Motor neuron (in vitro differentiated cells): ENCODE measurements around the gene MST1R. TPM values are rescaled to one million over a fixed set of nuclear protein-coding genes. Genes with fewer than 3 reads are reported as not detected.
"Not testable (repeated sequence)": the region's sequence is repeated elsewhere in the genome, so short reads cannot be mapped to it uniquely, and the experiment has no call there.

Experiments
- ATAC-seq, 8 experiments: fragments of 200-7000 bp; cut with Tn5 transposase; replicated peaks in 6 of 8; 2 replicates each; pipeline ENCODE4 v1.8.0; 2021; ENCODE audit warnings: mild to moderate bottlenecking in 8 of 8, moderate library complexity in 8 of 8
- H3K27ac ChIP-seq, 2 donors: fragments of 250-450 bp; sonication (Bioruptor Pico); 2 replicates each; pipeline ENCODE4 v1.9.0; 2021; ENCODE audit warnings: antibody characterized with exemption in 2 of 2, mild to moderate bottlenecking in 2 of 2, moderate library complexity in 1 of 2
- H3K4me1 ChIP-seq, 2 donors: fragments of 250-450 bp; sonication (Bioruptor Pico); replicated peaks in 1 of 2; 2 replicates each; pipeline ENCODE4 v1.6.1; 2021; ENCODE audit warnings: antibody characterized with exemption in 2 of 2, mild to moderate bottlenecking in 2 of 2, moderate library complexity in 1 of 2
- H3K4me3 ChIP-seq, 5 donors: fragments of 250-450 bp; sonication (Bioruptor Pico); 2 replicates each; pipeline ENCODE4 v1.9.0; 2021; ENCODE audit warnings: antibody characterized with exemption in 5 of 5, mild to moderate bottlenecking in 5 of 5, moderate library complexity in 4 of 5
- WGBS, 10 experiments: fragments of 450-650 bp; shearing (Covaris generic); methylation state at CpG; one replicate each; pipeline ENCODE4 v1.0.0; 2022; 5-methylcytosine and 5-hydroxymethylcytosine counted together
- in situ Hi-C, 9 experiments: fragments of 400-800 bp; cut with MboI; loops; one replicate each; pipeline ENCODE4 v1.15.0; 2021; ENCODE audit warnings: low sequenced_read_pairs in 9 of 9, low pct_unique_long_range_greater_than_20kb in 2 of 9; ENCODE audit not compliant: unreplicated experiment in 9 of 9
- total RNA-seq, 8 experiments: library from RNA; unstranded; fragments of 300-600 nt; gene quantifications; 2 replicates each; pipeline versions ENCODE4 v1.2.3 to v1.2.4, GENCODE V29; 2022

MST1R gene
- total RNA-seq, 8 experiments from 2014 or later: 0.27 to 1.3 (median 0.56) TPM

DNA sequence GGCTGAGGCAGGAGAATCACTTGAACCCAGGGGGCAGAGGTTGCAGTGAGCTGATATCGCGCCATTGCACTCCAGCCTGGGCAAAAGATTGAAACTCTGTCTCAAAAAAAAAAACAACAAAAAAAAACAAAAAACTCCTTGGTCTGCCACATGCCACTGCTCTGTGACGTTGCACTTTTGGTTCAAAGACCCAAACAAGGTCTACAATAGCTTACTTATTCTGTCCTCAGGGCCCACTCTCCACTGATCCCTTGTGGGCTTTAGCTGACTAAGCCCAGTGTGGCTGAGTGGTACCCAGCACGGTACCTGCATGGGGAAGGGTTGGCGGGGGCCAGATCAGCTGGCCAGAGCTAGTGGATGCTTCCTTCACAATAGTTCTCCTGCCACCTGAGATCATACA lies 24.1 kb upstream of the MST1R start:
- Histone ChIP-seq H3K4me1 (peaks cover 8 to 13% of the 10 kb centered on the region in 2 donors), H3K27ac (no peak overlapping the region), H3K4me3 (no peak overlapping the region)
- 90 to 96% (median 92%) methylated on average over 2 to 5 of the region's 5 CpGs; no CpG with 5 or more reads in 5 of the 10 experiments for WGBS, 10 experiments
- no peak for ATAC-seq
- in situ Hi-C loops: no loop called here

DNA sequence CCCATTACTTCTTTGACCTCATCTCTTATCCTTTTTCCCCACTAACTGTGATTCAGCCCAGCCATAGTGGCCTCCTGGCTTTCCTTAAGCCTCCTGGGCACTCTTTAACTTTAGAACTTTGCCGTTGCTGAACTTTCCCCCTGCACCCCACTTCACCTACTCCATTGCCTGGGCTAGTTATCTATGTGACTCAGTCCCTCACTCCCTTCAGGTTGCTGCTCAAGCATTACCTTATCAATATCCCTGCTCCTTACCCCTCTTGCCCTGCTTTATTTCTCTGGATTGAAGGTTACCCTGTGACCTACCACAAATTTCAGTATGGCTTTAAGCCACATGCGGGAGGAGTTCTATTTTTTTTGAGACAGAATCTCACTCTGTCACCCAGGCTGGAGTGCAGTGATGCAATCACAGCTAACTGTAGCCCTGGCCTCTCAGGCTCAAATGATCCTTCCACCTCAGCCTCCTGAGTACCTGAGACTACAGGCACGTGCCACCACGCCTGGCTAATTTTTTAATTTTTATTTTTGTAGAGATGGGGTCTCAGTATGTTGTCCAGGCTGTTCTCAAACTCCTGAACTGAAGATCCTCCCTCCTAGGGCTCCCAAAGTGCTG lies 22.6 kb upstream of the MST1R start:
- Histone ChIP-seq H3K4me3 (no peak overlapping the region), H3K27ac (no peak overlapping the region), H3K4me1 (peaks cover 8 to 13% of the 10 kb centered on the region in 2 donors)
- in situ Hi-C loops: no loop called here
- ATAC-seq: no peak
- 63 to 100% (median 87%) methylated on average over 1 to 3 of the region's 4 CpGs; no CpG with 5 or more reads in 1 of the 10 experiments for WGBS, 10 experiments

DNA sequence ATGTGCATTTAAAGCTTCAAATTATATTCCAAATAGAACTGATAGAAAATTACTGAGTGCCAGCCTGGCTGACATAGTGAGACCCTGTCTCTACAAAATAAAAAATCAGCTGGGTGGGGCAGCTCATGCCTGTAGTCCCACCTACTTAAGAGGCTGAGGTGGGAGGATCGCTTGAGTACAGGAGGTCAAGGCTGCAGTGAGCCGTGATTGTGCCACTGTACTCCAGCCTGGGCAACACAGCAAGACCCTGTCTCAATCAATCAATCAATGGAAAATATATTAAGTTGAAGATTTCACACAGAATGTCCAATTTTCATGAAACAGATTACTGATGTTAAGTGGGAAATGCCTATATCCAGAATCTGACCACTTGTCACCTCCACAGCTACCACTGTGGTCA lies 21.8 kb upstream of the MST1R start:
- in situ Hi-C loops: no loop called here
- no peak overlapping the region for H3K4me3 ChIP-seq
- peaks cover 8 to 10% of the 10 kb centered on the region in 2 donors for H3K4me1 ChIP-seq
- 67 to 100% (median 100%) methylated on average over 1 to 2 of the region's 2 CpGs; no CpG with 5 or more reads in 5 of the 10 experiments for WGBS, 10 experiments
- no peak overlapping the region for H3K27ac ChIP-seq
- no peak for ATAC-seq

DNA sequence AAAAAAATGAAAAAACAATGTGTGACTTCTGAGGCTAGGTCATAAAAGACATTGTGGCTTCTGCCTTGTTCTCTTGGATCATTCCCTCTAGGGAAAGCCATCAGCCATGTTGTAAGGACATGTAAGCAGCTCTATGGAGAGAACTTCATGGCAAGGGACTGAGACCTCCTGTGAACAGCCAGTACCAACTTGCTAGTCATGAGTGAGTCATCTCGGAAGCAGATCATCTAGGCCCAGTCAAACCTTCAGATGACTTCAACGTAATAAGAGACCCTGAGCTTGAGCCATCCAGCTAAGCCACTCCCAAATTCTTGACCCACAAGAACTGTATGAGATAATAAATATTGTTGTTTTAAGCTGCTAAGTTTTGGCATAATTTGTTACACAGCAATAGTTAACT lies 21.0 kb upstream of the MST1R start:
- peak in 1 of 8 experiments; percentile 8 for ATAC-seq
- H3K4me3 ChIP-seq: no peak overlapping the region
- in situ Hi-C loops: loop anchor here in 1 of 9 experiments (25.0 kb wide), 1 partner anchor 112 kb away; the partner anchor contains the start of genes INKA1 and UBA7
- H3K27ac ChIP-seq: no peak overlapping the region
- WGBS, 10 experiments: 17 to 88% (median 79%) methylated on average over 1 to 2 of the region's 2 CpGs; no CpG with 5 or more reads in 2 of the 10 experiments
- H3K4me1 ChIP-seq: peaks cover 4 to 8% of the 10 kb centered on the region in 2 donors

DNA sequence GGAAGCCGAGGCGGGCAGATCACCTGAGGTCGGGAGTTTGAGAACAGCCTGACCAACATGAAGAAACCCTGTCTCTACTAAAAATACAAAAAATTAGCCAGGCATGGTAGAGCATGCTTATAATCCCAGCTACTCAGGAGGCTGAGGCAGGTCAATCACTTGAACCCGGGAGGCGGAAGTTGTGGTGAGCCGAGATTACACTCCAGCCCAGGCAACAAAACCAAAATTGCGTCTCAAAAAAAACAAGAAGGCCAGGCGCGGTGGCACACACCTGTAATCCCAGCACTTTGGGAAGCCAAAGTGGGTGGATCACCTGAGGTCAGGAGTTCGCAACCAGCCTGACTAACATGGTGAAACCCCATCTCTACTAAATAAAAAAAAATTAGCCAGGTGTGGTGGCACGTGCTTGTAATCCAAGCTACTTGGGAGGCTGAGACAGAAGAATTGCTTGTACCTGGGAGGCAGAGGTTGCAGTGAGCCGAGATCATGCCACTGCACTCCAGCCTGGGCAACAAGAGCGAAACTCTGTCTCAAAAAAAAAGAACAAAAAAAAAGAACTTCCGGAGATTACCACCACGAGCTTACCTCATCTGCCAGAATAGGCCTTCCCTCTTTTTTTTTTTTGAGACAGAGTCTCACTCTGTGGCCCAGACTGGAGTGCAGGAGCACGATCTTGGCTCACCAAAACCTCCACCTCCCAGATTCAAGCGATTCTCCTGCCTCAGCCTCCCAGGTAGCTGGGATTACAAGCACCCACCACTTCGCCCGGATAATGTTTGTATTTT lies 14.3 kb upstream of the MST1R start:
- not testable (repeated sequence) for H3K4me3 ChIP-seq, ATAC-seq, H3K27ac ChIP-seq, H3K4me1 ChIP-seq
- in situ Hi-C loops: loop anchor here in 1 of 9 experiments (25.0 kb wide), 1 partner anchor 106 kb away; the partner anchor contains the start of genes INKA1 and UBA7
- WGBS, 10 experiments: 80 to 100% (median 95%) methylated on average over 1 to 15 of the region's 19 CpGs; no CpG with 5 or more reads in 2 of the 10 experiments

DNA sequence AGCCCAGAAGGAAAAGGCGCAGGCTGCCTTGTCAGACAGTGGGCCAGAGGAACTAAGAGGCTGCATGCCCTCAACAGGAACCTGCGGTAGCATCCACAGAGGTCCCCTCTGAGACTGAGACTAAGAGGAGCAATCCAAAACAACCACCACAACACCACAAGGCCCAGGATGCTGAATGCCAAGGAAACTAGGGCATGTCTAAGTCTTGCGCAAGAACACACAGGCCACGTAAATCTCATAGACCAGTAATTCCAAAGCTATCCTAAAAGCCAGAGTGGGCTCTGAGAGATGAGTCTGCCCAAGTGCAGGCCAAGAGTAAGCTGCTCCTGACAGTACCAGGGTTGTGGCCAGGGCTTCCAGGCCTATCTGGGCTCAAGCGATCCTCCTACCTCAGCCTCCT lies 13.0 kb upstream of the MST1R start:
- Histone ChIP-seq H3K27ac (no peak overlapping the region), H3K4me3 (no peak overlapping the region), H3K4me1 (no peaks in the 10 kb centered on the region)
- 60 to 100% (median 100%) methylated on average over 1 to 3 of the region's 5 CpGs; no CpG with 5 or more reads in 3 of the 10 experiments for WGBS, 10 experiments
- ATAC-seq: no peak
- in situ Hi-C loops: loop anchor here in 1 of 9 experiments (25.0 kb wide), 1 partner anchor 104 kb away; the partner anchor contains the start of genes INKA1 and UBA7

DNA sequence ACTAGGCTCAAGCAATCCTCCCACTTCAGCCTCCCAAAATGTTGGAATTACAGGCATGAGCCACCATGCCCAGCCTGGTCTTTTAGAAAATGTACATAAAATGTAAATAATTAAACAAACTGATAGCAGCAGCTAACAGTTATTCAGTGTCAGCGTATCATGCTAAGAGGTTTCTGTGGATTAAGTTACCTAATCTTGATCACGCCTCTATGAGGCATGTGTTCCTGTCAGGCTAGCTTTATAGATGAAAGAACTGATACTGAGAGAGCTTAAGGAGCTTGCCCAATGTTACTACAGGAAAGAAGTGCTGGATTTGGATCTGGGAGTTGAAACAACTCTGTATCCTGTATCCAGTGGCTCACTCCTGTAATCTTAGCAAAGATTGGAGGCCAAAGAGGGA lies 11.2 kb upstream of the MST1R start:
- H3K27ac ChIP-seq: no peak overlapping the region
- H3K4me3 ChIP-seq: no peak overlapping the region
- peak in 3 of 8 experiments; percentile 74 to 97 (median 94) for ATAC-seq
- H3K4me1 ChIP-seq: no peaks in the 10 kb centered on the region
- in situ Hi-C loops: loop anchor here in 1 of 9 experiments (25.0 kb wide), 1 partner anchor 103 kb away; the partner anchor contains the start of genes INKA1 and UBA7
- WGBS, 10 experiments: 20 to 100% (median 83%) methylated on average over 1 to 2 of the region's 2 CpGs; no CpG with 5 or more reads in 5 of the 10 experiments

DNA sequence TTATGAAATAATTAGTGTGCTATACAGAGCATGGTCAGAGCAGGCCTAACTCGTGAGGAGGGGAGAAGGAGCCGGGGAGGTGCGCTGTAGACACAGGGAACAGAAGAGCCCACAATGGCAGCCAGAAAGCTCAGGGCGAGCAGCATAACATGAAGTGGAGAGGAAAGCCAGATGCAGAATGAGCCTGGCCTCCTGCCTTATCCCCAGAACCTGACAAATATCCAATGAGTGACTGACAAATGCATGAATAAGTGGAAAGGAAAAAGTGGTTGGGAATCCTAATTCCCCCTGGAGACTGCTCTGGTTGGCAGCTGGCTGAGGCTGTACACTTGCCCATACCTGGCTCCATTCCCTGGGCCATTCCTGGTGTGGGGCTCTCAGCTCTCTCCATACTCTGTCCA lies 9.2 kb upstream of the MST1R start:
- 67 to 100% (median 90%) methylated on average over 1 to 4 of the region's 4 CpGs; no CpG with 5 or more reads in 2 of the 10 experiments for WGBS, 10 experiments
- in situ Hi-C loops: loop anchor here in 1 of 9 experiments (25.0 kb wide), 1 partner anchor 101 kb away; the partner anchor contains the start of genes INKA1 and UBA7
- Histone ChIP-seq H3K27ac (no peak overlapping the region), H3K4me3 (no peak overlapping the region), H3K4me1 (no peaks in the 10 kb centered on the region)
- ATAC-seq: peak in 1 of 8 experiments; percentile 79

DNA sequence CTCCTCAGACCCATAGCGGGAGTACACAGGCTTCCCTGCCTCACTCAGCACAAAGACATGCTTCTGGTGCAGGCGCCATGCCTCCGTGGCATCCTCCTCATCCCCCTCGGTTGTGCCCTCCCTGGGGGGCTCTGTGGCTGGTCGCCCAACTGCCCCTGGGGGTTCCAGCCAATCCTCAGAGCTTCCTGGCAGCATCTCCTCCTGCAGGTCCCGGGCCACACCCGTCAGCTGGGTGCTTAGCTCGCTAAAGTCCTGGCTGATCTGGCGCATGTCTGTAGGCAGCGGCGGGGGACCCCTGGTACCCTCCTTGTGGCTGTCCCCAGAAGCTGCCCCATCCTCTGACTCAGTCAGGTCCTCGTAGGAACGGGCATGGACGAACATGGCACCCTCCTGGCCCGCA lies 7.9 kb upstream of the MST1R start:
- H3K4me1 ChIP-seq: no peaks in the 10 kb centered on the region
- H3K4me3 ChIP-seq: no peak overlapping the region
- WGBS, 10 experiments: 92 to 100% (median 100%) methylated on average over 2 to 3 of the region's 15 CpGs; no CpG with 5 or more reads in 7 of the 10 experiments
- no peak overlapping the region for H3K27ac ChIP-seq
- in situ Hi-C loops: loop anchor here in 1 of 9 experiments (25.0 kb wide), 1 partner anchor 99 kb away; the partner anchor contains the start of genes INKA1 and UBA7
- ATAC-seq: no peak

DNA sequence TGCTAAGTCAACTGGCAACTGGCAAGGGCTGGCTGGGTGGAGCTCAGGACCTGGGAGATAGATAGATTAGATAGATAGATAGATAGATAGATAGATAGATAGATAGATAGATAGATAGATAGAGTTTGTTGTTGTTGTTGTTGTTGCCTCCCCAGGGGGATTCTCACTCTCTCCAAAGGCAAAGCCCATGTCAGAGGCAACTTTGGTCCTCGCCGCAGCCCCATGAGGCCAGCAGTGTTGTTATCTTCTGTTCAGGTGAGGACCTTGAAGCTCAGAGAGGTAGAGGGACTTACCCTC lies 7.4 kb upstream of the MST1R start:
- ATAC-seq: no peak
- 100% methylated on average over 1 to 2 of the region's 2 CpGs; no CpG with 5 or more reads in 8 of the 10 experiments for WGBS, 10 experiments
- H3K4me3 ChIP-seq: no peak overlapping the region

DNA sequence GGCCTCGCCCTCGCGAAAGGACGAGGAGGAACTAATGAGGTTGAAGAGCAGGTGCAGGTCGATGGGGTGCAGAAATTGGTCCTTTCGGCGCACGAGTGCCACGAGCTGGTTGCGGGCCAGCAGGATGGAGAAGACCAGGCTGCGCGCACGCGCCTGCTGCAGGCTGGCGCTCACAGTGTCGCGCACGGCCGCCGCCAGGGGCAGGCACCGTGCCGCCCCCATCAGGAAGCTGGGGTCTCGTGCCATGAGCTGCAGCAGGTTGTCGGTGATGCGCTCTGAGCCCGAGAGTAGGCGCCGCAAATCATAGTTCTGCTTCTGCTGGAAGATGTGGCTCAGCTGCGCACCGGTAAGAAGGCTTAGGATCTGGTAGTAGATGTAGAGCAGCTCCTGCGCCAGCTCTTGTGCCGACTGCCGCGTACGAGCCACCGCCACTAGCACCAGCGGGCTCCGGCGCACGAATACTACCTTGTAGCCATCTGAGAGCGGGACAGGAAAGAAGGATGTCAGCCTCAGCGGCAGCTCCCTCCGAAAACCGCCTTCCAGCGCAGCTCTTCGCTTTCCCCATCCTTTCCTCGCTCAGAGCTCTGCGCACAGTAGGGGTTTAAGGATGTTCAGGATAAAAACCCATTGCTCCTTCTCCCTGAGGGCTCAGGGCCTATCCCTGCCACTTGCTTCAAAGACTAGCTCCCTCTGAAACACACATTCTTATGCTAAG lies 6.9 kb upstream of the MST1R start:
- in situ Hi-C loops: loop anchor here in 1 of 9 experiments (25.0 kb wide), 1 partner anchor 98 kb away; the partner anchor contains the start of genes INKA1 and UBA7
- no peak overlapping the region for H3K4me3 ChIP-seq
- 32 to 100% (median 79%) methylated on average over 1 to 9 of the region's 48 CpGs; no CpG with 5 or more reads in 4 of the 10 experiments for WGBS, 10 experiments
- H3K27ac ChIP-seq: no peak overlapping the region
- H3K4me1 ChIP-seq: peaks cover 0 to 3% of the 10 kb centered on the region in 2 donors
- peak in 4 of 8 experiments; percentile 44 to 57 (median 50) for ATAC-seq

More for the DNA sequence above, 7.4 kb upstream of the MST1R start:
- in situ Hi-C loops: loop anchor here in 1 of 9 experiments (25.0 kb wide), 1 partner anchor 99 kb away; the partner anchor contains the start of genes INKA1 and UBA7
- Histone ChIP-seq H3K27ac (no peak overlapping the region), H3K4me1 (peaks cover 0 to 2% of the 10 kb centered on the region in 2 donors)
